PC-3 (cell line): ENCODE data around the gene GPD2. TPM values are rescaled to one million over a fixed set of nuclear protein-coding genes. Genes with fewer than 3 reads are reported as not detected.
A peak's percentile ranks its signal among the peaks of the same experiment; 100 is the strongest.

Source experiments
- ATAC-seq: fragments of 200-7000 bp; cut with Tn5 transposase; 2 replicates; pipeline ENCODE4 v1.9.1; 2020; ENCODE audit warnings: mild to moderate bottlenecking, moderate library complexity
- BruUV-seq: library from RNA; stranded (reverse); fragments of 400-500 nt; replicated peaks from 2 replicates; lab custom pipeline; 2021; lab: Mats Ljungman, UMichigan
- CTCF ChIA-PET: fragments of 300-600 bp; sonication (Branson Sonifier 250); formaldehyde crosslinking; loops from one replicate; lab custom pipeline; 2022; ENCODE audit warnings: antibody characterized with exemption; lab: Charles Lee
- POLR2A ChIA-PET: fragments of 300-600 bp; sonication (Branson Sonifier 250); formaldehyde crosslinking; loops from one replicate; lab custom pipeline; 2022; ENCODE audit warnings: antibody characterized with exemption; ENCODE audit not compliant: unreplicated experiment; lab: Charles Lee
- DNase-seq: peaks from one replicate; pipeline ENCODE4 v3.0.0-alpha.2; 2015
- H2AFZ ChIP-seq: fragments of 300-600 bp; sonication (generic); 2 replicates; pipeline ENCODE4 v1.6.0; 2016; ENCODE audit warnings: antibody characterized with exemption, low read length
- H3F3A ChIP-seq: fragments of 300-600 bp; sonication (generic); one replicate; pipeline ENCODE4 v1.6.0; 2017; ENCODE audit warnings: antibody characterized with exemption, low read length, control low read depth, mild to moderate bottlenecking; ENCODE audit not compliant: unreplicated experiment
- H3K27ac ChIP-seq: fragments of 300-600 bp; sonication (generic); 2 replicates; pipeline ENCODE4 v1.5.1; 2016; ENCODE audit warnings: mild to moderate bottlenecking, low read length
- H3K27me3 ChIP-seq: fragments of 300-600 bp; sonication (generic); 2 replicates; pipeline ENCODE4 v1.6.1; 2016; ENCODE audit warnings: low read length, mixed read lengths
- H3K36me3 ChIP-seq: fragments of 300-600 bp; sonication (generic); 2 replicates; pipeline ENCODE4 v1.6.1; 2016; ENCODE audit warnings: low read depth, mixed run types, low read length, mixed read lengths
- H3K4me1 ChIP-seq: fragments of 300-600 bp; sonication (generic); 2 replicates; pipeline ENCODE4 v1.5.1; 2016; ENCODE audit warnings: low read length; ENCODE audit not compliant: insufficient read depth
- H3K4me2 ChIP-seq: fragments of 300-600 bp; sonication (generic); 2 replicates; pipeline ENCODE4 v1.6.0; 2016; ENCODE audit warnings: low read length
- H3K4me3 ChIP-seq: fragments of 300-600 bp; sonication (generic); 2 replicates; pipeline ENCODE4 v1.5.1; 2016; ENCODE audit warnings: mild to moderate bottlenecking, low read length, mixed read lengths
- H3K79me2 ChIP-seq: fragments of 300-600 bp; sonication (generic); 2 replicates; pipeline ENCODE4 v1.6.1; 2017; ENCODE audit warnings: low read length, mixed read lengths
- H3K9ac ChIP-seq: fragments of 300-600 bp; sonication (generic); 2 replicates; pipeline ENCODE4 v1.6.0; 2016; ENCODE audit warnings: mild to moderate bottlenecking, low read length
- H3K9me2 ChIP-seq: fragments of 300-600 bp; sonication (generic); replicated peaks from 2 replicates; pipeline ENCODE4 v1.6.1; 2016; ENCODE audit warnings: mixed run types, low read length, mixed read lengths
- H3K9me3 ChIP-seq: fragments of 300-600 bp; sonication (generic); 2 replicates; pipeline ENCODE4 v1.6.1; 2016; ENCODE audit warnings: low read length, mixed read lengths
- H4K20me1 ChIP-seq: fragments of 300-600 bp; sonication (generic); 2 replicates; pipeline ENCODE4 v1.6.1; 2016; ENCODE audit warnings: low read length, mixed read lengths
- CTCF ChIP-seq: fragments of 300-600 bp; sonication (generic); conservative IDR thresholded peaks from 2 replicates; pipeline ENCODE4 v1.5.1; 2017; ENCODE audit warnings: antibody characterized with exemption, low read depth, mild to moderate bottlenecking, low read length
- EZH2 ChIP-seq: fragments of 300-600 bp; sonication (generic); IDR thresholded peaks from one replicate; pipeline ENCODE4 v1.6.1; 2017; ENCODE audit warnings: antibody characterized with exemption, mild to moderate bottlenecking, low read length; ENCODE audit not compliant: unreplicated experiment
- EZH2phosphoT487 ChIP-seq: fragments of 300-600 bp; sonication (generic); IDR thresholded peaks from 2 replicates; pipeline ENCODE4 v1.6.1; 2018; ENCODE audit warnings: mild to moderate bottlenecking, antibody characterized with exemption, low read length, borderline replicate concordance
- intact Hi-C: fragments of 100-400 bp; cut with micrococcal nuclease; formaldehyde crosslinking; loops from 2 replicates; pipeline ENCODE4 v1.9.0; 2023
- total RNA-seq: library from RNA; depleted of rRNA; stranded (reverse); fragments of >200 nt; gene quantifications from 2 replicates; pipeline ENCODE4 v1.2.3, GENCODE V29; 2014

The GPD2 gene
- total RNA-seq, 1 experiment from 2014 or later: 107 TPM

- H3K9me2 ChIP-seq: no peaks in the 10 kb centered on the region
- no peaks in the 10 kb centered on the region for H3K36me3 ChIP-seq
- ATAC-seq (no peak), DNase-seq (no peak)
- no peak for TF ChIP-seq EZH2
- no peak for TF ChIP-seq EZH2phosphoT487
- no peak for TF ChIP-seq CTCF
- H3K4me2 ChIP-seq: no peak overlapping the region
- H3K9me3 ChIP-seq: no peaks in the 10 kb centered on the region
- H4K20me1 ChIP-seq: no peaks in the 10 kb centered on the region
- peaks cover 47% of the 10 kb centered on the region for H3K79me2 ChIP-seq
- intact Hi-C loops: no loop called here
- ChIA-PET CTCF (no interaction called here), POLR2A (no interaction called here)
- H3K9ac ChIP-seq: no peak overlapping the region
- no peak overlapping the region for H2AFZ ChIP-seq
- H3K4me3 ChIP-seq: no peak overlapping the region
- BruUV-seq: no TSS peak
- peaks cover 32% of the 10 kb centered on the region for H3K4me1 ChIP-seq
- H3K27ac ChIP-seq: no peak overlapping the region
- H3F3A ChIP-seq: no peaks in the 10 kb centered on the region
- no peaks in the 10 kb centered on the region for H3K27me3 ChIP-seq
Observed at GRCh38 chr2:156489195-156489594, 53.0 kb downstream of the GPD2 start.

GRCh38 chr2:156489750-156490465 is 53.7 kb downstream of the GPD2 start:
- intact Hi-C loops: loop anchor here (2.0 kb wide), 1 partner anchor 53 kb away; the partner anchor contains the start of gene GPD2
- H3K9ac ChIP-seq: no peak overlapping the region
- peaks cover 51% of the 10 kb centered on the region for H3K79me2 ChIP-seq
- H3K4me1 ChIP-seq: peaks cover 32% of the 10 kb centered on the region
- no TSS peak for BruUV-seq
- CTCF ChIA-PET: interaction anchor here (0.6 kb wide), 1 partner anchor 54 kb away, joined by 6 read pairs; the partner anchor contains the start of gene GPD2
- H3F3A ChIP-seq: no peaks in the 10 kb centered on the region
- no peaks in the 10 kb centered on the region for H4K20me1 ChIP-seq
- no peak overlapping the region for H2AFZ ChIP-seq
- H3K9me3 ChIP-seq: no peaks in the 10 kb centered on the region
- POLR2A ChIA-PET: no interaction called here
- peak; percentile 19 for DNase-seq
- 0 out of 2 replicates have a peak, but pooled peaks have one; percentile 21 for ATAC-seq
- H3K4me3 ChIP-seq: no peak overlapping the region
- no peak for TF ChIP-seq EZH2phosphoT487
- TF ChIP-seq EZH2: no peak
- no peak for TF ChIP-seq CTCF
- no peaks in the 10 kb centered on the region for H3K27me3 ChIP-seq
- no peaks in the 10 kb centered on the region for H3K36me3 ChIP-seq
- no peaks in the 10 kb centered on the region for H3K9me2 ChIP-seq
- no peak overlapping the region for H3K4me2 ChIP-seq
- H3K27ac ChIP-seq: no peak overlapping the region

- H4K20me1 ChIP-seq: no peaks in the 10 kb centered on the region
- H3F3A ChIP-seq: no peaks in the 10 kb centered on the region
- H3K4me1 ChIP-seq: peaks cover 32% of the 10 kb centered on the region
- no peaks in the 10 kb centered on the region for H3K36me3 ChIP-seq
- no peak for ATAC-seq
- H3K27me3 ChIP-seq: no peaks in the 10 kb centered on the region
- TF ChIP-seq EZH2 (no peak), EZH2phosphoT487 (no peak), CTCF (no peak)
- no peak overlapping the region for H3K4me2 ChIP-seq
- no TSS peak for BruUV-seq
- H3K79me2 ChIP-seq: peaks cover 46% of the 10 kb centered on the region
- no peak overlapping the region for H3K4me3 ChIP-seq
- no peak overlapping the region for H2AFZ ChIP-seq
- H3K9me3 ChIP-seq: no peaks in the 10 kb centered on the region
- ChIA-PET CTCF (no interaction called here), POLR2A (no interaction called here)
- intact Hi-C loops: loop anchor here (2.0 kb wide), 1 partner anchor 54 kb away; the partner anchor contains the start of gene GPD2
- H3K9ac ChIP-seq: no peak overlapping the region
- H3K9me2 ChIP-seq: no peaks in the 10 kb centered on the region
- no peak overlapping the region for H3K27ac ChIP-seq
- no peak for DNase-seq
Observed at GRCh38 chr2:156490466-156490840, 54.3 kb downstream of the GPD2 start.
